CD14-positive monocyte (primary cell): Measurements from ENCODE around the gene CEP97. TPM values are rescaled to one million over a fixed set of nuclear protein-coding genes. Genes with fewer than 3 reads are reported as not detected.

Experiments used
- DNase-seq, 3 donors: peaks; one replicate each; pipeline ENCODE4 v3.0.0-alpha.2; 2011 to 2022
- H2AFZ ChIP-seq: 2 replicates; pipeline ENCODE4 v1.6.0; 2012; ENCODE audit warnings: mild to moderate bottlenecking, low read depth, low read length, inconsistent platforms; ENCODE audit not compliant: insufficient read depth, poor library complexity, severe bottlenecking
- H3K27ac ChIP-seq, 2 donors: 1 replicate in 1 of 2; 2 replicates in 1 of 2; pipeline ENCODE4 v1.5.1; 2012 to 2013; ENCODE audit warnings: low read length in 2 of 2, control low read depth in 1 of 2, inconsistent platforms in 1 of 2, low read depth in 1 of 2, mild to moderate bottlenecking in 1 of 2
- H3K27me3 ChIP-seq, 2 donors: one replicate each; pipeline versions ENCODE4 v1.6.0 to v1.6.1; 2011 to 2013; ENCODE audit warnings: low read length in 2 of 2; ENCODE audit not compliant: control insufficient read depth in 2 of 2, insufficient read depth in 2 of 2
- H3K36me3 ChIP-seq, 2 donors: replicated peaks in 1 of 2; 1 replicate in 1 of 2; 2 replicates in 1 of 2; pipeline versions ENCODE4 v1.5.1 to v1.6.1; 2012 to 2013; ENCODE audit warnings: low read length in 2 of 2, control low read depth in 1 of 2, inconsistent platforms in 1 of 2, mild to moderate bottlenecking in 1 of 2; ENCODE audit not compliant: insufficient read depth in 2 of 2, control insufficient read depth in 1 of 2
- H3K4me1 ChIP-seq, 2 donors: 1 replicate in 1 of 2; 2 replicates in 1 of 2; pipeline versions ENCODE4 v1.5.1 to v1.6.1; 2012 to 2013; ENCODE audit warnings: low read length in 2 of 2, control low read depth in 1 of 2, inconsistent platforms in 1 of 2, mild to moderate bottlenecking in 1 of 2, moderate library complexity in 1 of 2; ENCODE audit not compliant: insufficient read depth in 2 of 2, control insufficient read depth in 1 of 2
- H3K4me2 ChIP-seq: replicated peaks from 2 replicates; pipeline ENCODE3; 2012; ENCODE audit warnings: low read length, moderate library complexity, mild to moderate bottlenecking; ENCODE audit not compliant: poor library complexity, severe bottlenecking; ENCODE audit errors: extremely low read depth
- H3K4me3 ChIP-seq, 3 experiments: fragments of 200-600 bp in 1 of 3; sonication (generic) in 1 of 3; replicated peaks in 1 of 3; 1 replicate in 2 of 3; 2 replicates in 1 of 3; pipeline ENCODE4 v1.5.1; 2011 to 2013; ENCODE audit warnings: low read length in 3 of 3, mild to moderate bottlenecking in 3 of 3, control low read depth in 2 of 3, low read depth in 2 of 3, inconsistent platforms in 1 of 3, moderate library complexity in 1 of 3
- H3K79me2 ChIP-seq: 2 replicates; pipeline ENCODE4 v1.6.0; 2012; ENCODE audit warnings: mild to moderate bottlenecking, control low read depth, inconsistent platforms, low read length, moderate library complexity; ENCODE audit not compliant: insufficient read depth
- H3K9ac ChIP-seq: 2 replicates; pipeline ENCODE4 v1.6.0; 2017; ENCODE audit warnings: low read length, mild to moderate bottlenecking; ENCODE audit not compliant: insufficient read depth, poor library complexity, severe bottlenecking
- H3K9me3 ChIP-seq, 2 donors: replicated peaks in 1 of 2; 1 replicate in 1 of 2; 2 replicates in 1 of 2; pipeline versions ENCODE4 v1.5.1 to v1.6.1; 2012 to 2013; ENCODE audit warnings: low read length in 2 of 2, control low read depth in 1 of 2; ENCODE audit not compliant: control insufficient read depth in 1 of 2, insufficient read depth in 1 of 2
- H4K20me1 ChIP-seq: 2 replicates; pipeline ENCODE4 v1.6.0; 2012; ENCODE audit warnings: mild to moderate bottlenecking, low read length, control low read depth, moderate library complexity; ENCODE audit not compliant: insufficient read depth
- H3K27ac Mint-ChIP-seq, 7 donors: one replicate each; pipeline ENCODE4 v1.8.0; 2020; ENCODE audit warnings: mild to moderate bottlenecking in 7 of 7, mixed read lengths in 7 of 7, moderate library complexity in 6 of 7, inconsistent platforms in 2 of 7
- H3K27me3 Mint-ChIP-seq, 3 donors: one replicate each; pipeline ENCODE4 v1.8.0; 2021 to 2022; ENCODE audit warnings: low read depth in 3 of 3, mild to moderate bottlenecking in 3 of 3, mixed read lengths in 3 of 3, moderate library complexity in 3 of 3, inconsistent platforms in 1 of 3
- H3K36me3 Mint-ChIP-seq, 2 donors: one replicate each; pipeline ENCODE4 v1.8.0; 2020; ENCODE audit warnings: mixed read lengths in 2 of 2, inconsistent platforms in 1 of 2, mild to moderate bottlenecking in 1 of 2
- H3K4me1 Mint-ChIP-seq: one replicate; pipeline ENCODE4 v1.8.0; 2020; ENCODE audit warnings: mild to moderate bottlenecking, mixed read lengths
- H3K4me3 Mint-ChIP-seq, 2 donors: one replicate each; pipeline ENCODE4 v1.8.0; 2020; ENCODE audit warnings: mild to moderate bottlenecking in 2 of 2, mixed read lengths in 2 of 2, moderate library complexity in 1 of 2
- H3K9me3 Mint-ChIP-seq, 7 donors: one replicate each; pipeline ENCODE4 v1.8.0; 2020 to 2022; ENCODE audit warnings: mixed read lengths in 7 of 7, mild to moderate bottlenecking in 6 of 7, moderate library complexity in 6 of 7, inconsistent platforms in 2 of 7
- CTCF ChIP-seq: fragments of 200-600 bp; IDR thresholded peaks from one replicate; pipeline ENCODE4 v1.8.0; 2022; ENCODE audit warnings: antibody characterized with exemption, mild to moderate bottlenecking
- WGBS: methylation state at CpG from one replicate; pipeline ENCODE4 v1.1.5; 2013; ENCODE audit warnings: missing lambda C conversion rate; ENCODE audit not compliant: insufficient coverage; 5-methylcytosine and 5-hydroxymethylcytosine counted together
- intact Hi-C, 2 donors: fragments of 100-400 bp; cut with micrococcal nuclease; formaldehyde crosslinking; loops; one replicate each; pipeline versions ENCODE4 v1.15.0 to v1.15.1; 2023
- polyA plus RNA-seq, 3 donors: library from polyadenylated mRNA; depleted of rRNA in 1 of 3; unstranded in 2 of 3; stranded (reverse) in 1 of 3; fragments of 300-500 nt in 2 of 3; fragments of >200 nt in 1 of 3; fragmentation: Illumina TruSeq in 2 of 3; gene quantifications; 1 replicate in 2 of 3; 2 replicates in 1 of 3; pipeline ENCODE4 v1.2.3, GENCODE V29; 2012 to 2021

CEP97 gene
- polyA plus RNA-seq, 3 donors = 0.79 to 1.7 (median 1.5) TPM

- Mint-ChIP-seq H3K9me3 (no peaks in the 10 kb centered on the region), H3K27me3 (no peaks in the 10 kb centered on the region), H3K4me1 (peaks cover 5% of the 10 kb centered on the region), H3K4me3 (no peak overlapping the region), H3K36me3 (peaks cover 61 to 75% of the 10 kb centered on the region in 2 donors), H3K27ac (peak overlapping the region in 6 of 7 donors; percentile 32 to 85 (median 80))
- H3K9me3 ChIP-seq = no peaks in the 10 kb centered on the region
- H2AFZ ChIP-seq = no peak overlapping the region
- intact Hi-C loops = no loop called here
- no peak for DNase-seq
- H3K4me1 ChIP-seq = peaks cover 4% of the 10 kb centered on the region in 2 donors
- H3K36me3 ChIP-seq = peaks cover 36 to 86% of the 10 kb centered on the region in 2 donors
- H3K27ac ChIP-seq = peak overlapping the region in 1 of 2 donors; percentile 66
- peaks cover 56% of the 10 kb centered on the region for H3K79me2 ChIP-seq
- H3K4me2 ChIP-seq = no peak overlapping the region
- TF ChIP-seq CTCF = no peak
- H4K20me1 ChIP-seq = peaks cover 4% of the 10 kb centered on the region
- H3K27me3 ChIP-seq = no peaks in the 10 kb centered on the region
- no peak overlapping the region for H3K9ac ChIP-seq
- H3K4me3 ChIP-seq = no peak overlapping the region
- WGBS = no CpG with 5 or more reads among the region's 3 CpGs
Observed at GRCh38 chr3:101803939-101804338, 79.5 kb downstream of the CEP97 start.

- Histone ChIP-seq H3K4me1 (peaks cover 9 to 18% of the 10 kb centered on the region in 2 donors), H4K20me1 (peaks cover 4% of the 10 kb centered on the region), H3K4me2 (no peak overlapping the region), H3K9me3 (no peaks in the 10 kb centered on the region), H3K9ac (no peak overlapping the region), H3K79me2 (peaks cover 51% of the 10 kb centered on the region), H3K27me3 (no peaks in the 10 kb centered on the region), H2AFZ (no peak overlapping the region), H3K4me3 (no peak overlapping the region), H3K27ac (no peak overlapping the region), H3K36me3 (peaks cover 30 to 79% of the 10 kb centered on the region in 2 donors)
- H3K27ac Mint-ChIP-seq = peak overlapping the region in 3 of 7 donors; percentile 3 to 54 (median 35)
- intact Hi-C loops = loop anchor here in 1 of 2 donors (5.0 kb wide), 1 partner anchor 726 kb away; no protein-coding TSS in a partner anchor
- H3K4me3 Mint-ChIP-seq = no peak overlapping the region
- TF ChIP-seq CTCF = no peak
- H3K36me3 Mint-ChIP-seq = peaks cover 50 to 63% of the 10 kb centered on the region in 2 donors
- H3K27me3 Mint-ChIP-seq = no peaks in the 10 kb centered on the region
- peaks cover 20% of the 10 kb centered on the region for H3K4me1 Mint-ChIP-seq
- no peaks in the 10 kb centered on the region for H3K9me3 Mint-ChIP-seq
- 100% methylated on average over 1 of the region's 1 CpG for WGBS
- no peak for DNase-seq
Observed at GRCh38 chr3:101806491-101806890, 82.1 kb downstream of the CEP97 start.
